Progenitor cell of endocrine pancreas (in vitro differentiated cells): ENCODE results near the gene RUSF1. TPM values are rescaled to one million over a fixed set of nuclear protein-coding genes. Genes with fewer than 3 reads are reported as not detected.

ENCODE experiments used
- DNase-seq: peaks from one replicate; pipeline ENCODE4 v3.0.0; 2021; ENCODE audit warnings: low spot score; ENCODE audit not compliant: unreplicated experiment
- H3K27ac Mint-ChIP-seq: 2 replicates; pipeline ENCODE4 v1.8.0; 2021; ENCODE audit warnings: mild to moderate bottlenecking, moderate library complexity, mixed read lengths
- H3K27me3 Mint-ChIP-seq: 2 replicates; pipeline ENCODE4 v1.8.0; 2021; ENCODE audit warnings: mixed read lengths
- H3K36me3 Mint-ChIP-seq: 2 replicates; pipeline ENCODE4 v1.8.0; 2022; ENCODE audit warnings: mixed read lengths; ENCODE audit not compliant: insufficient read depth
- H3K4me1 Mint-ChIP-seq: 2 replicates; pipeline ENCODE4 v1.8.0; 2021; ENCODE audit warnings: low read depth, mixed read lengths
- H3K4me3 Mint-ChIP-seq: 2 replicates; pipeline ENCODE4 v1.8.0; 2021; ENCODE audit warnings: low read depth, mild to moderate bottlenecking, moderate library complexity, mixed read lengths
- H3K9me3 Mint-ChIP-seq: 2 replicates; pipeline ENCODE4 v1.8.0; 2021; ENCODE audit warnings: low read depth, mixed read lengths
- total RNA-seq: library from RNA; stranded (reverse); gene quantifications from 2 replicates; pipeline ENCODE4 v1.2.1, GENCODE V29; 2021
- TF ChIP-seq, protein P1 (sequence below): fragments of 200-600 bp; sonication (generic); IDR thresholded peaks from one replicate; pipeline ENCODE4 v1.5.0; 2021; ENCODE audit warnings: antibody characterized with exemption, mild to moderate bottlenecking; ENCODE audit not compliant: unreplicated experiment

Gene RUSF1
- total RNA-seq, 1 donor from 2014 or later: 65.1 TPM

DNA sequence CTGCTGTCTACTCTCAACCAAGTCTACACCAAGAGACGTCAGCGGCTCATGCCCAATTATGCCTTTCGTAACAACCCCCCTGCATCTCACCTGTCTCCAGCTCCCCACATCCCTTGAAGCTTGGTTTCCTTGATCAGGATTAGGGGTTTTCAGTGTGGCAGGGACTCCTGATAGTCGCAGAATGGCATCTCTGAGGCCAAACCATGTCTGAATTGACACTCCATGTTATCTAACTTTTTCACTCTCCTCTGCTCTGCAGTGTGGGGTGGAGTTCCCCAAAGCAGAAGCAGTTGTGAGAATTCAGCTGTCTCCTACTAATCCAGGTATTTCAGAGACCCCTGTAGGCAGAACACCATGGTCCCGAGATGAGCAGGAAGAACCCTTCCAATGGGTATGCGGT is 13.9 kb upstream of the RUSF1 start:
- Mint-ChIP-seq H3K4me1 (no peaks in the 10 kb centered on the region), H3K36me3 (no peaks in the 10 kb centered on the region), H3K27me3 (peaks cover 30% of the 10 kb centered on the region), H3K4me3 (no peak overlapping the region), H3K27ac (no peak overlapping the region), H3K9me3 (no peaks in the 10 kb centered on the region)
- TF ChIP-seq, protein P1, sequence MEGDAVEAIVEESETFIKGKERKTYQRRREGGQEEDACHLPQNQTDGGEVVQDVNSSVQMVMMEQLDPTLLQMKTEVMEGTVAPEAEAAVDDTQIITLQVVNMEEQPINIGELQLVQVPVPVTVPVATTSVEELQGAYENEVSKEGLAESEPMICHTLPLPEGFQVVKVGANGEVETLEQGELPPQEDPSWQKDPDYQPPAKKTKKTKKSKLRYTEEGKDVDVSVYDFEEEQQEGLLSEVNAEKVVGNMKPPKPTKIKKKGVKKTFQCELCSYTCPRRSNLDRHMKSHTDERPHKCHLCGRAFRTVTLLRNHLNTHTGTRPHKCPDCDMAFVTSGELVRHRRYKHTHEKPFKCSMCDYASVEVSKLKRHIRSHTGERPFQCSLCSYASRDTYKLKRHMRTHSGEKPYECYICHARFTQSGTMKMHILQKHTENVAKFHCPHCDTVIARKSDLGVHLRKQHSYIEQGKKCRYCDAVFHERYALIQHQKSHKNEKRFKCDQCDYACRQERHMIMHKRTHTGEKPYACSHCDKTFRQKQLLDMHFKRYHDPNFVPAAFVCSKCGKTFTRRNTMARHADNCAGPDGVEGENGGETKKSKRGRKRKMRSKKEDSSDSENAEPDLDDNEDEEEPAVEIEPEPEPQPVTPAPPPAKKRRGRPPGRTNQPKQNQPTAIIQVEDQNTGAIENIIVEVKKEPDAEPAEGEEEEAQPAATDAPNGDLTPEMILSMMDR: no peak
- DNase-seq: no peak

DNA sequence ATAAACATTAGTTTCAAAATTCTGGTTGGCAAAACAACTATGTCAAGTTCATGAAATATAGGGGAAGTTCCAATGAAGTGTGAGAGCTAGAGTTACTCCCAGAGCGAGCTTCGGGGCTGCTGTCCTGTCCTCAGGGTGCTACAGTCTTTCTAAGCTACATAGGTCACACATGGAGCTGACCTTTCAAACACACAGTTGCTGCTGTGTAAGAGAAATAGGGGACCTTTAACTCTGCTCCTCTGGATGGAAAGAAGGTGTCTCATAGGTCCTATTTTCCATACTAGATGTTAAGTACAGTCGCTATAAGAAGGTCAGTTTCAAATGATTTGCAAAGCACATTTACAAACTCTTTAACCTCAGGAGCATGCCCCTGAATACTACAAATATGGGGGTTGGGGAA is 13.2 kb upstream of the RUSF1 start:
- H3K4me3 Mint-ChIP-seq: no peak overlapping the region
- peaks cover 25% of the 10 kb centered on the region for H3K27me3 Mint-ChIP-seq
- no peaks in the 10 kb centered on the region for H3K36me3 Mint-ChIP-seq
- H3K9me3 Mint-ChIP-seq: peaks cover 4% of the 10 kb centered on the region
- no peaks in the 10 kb centered on the region for H3K4me1 Mint-ChIP-seq
- no peak for DNase-seq
- TF ChIP-seq, protein P1: no peak
- no peak overlapping the region for H3K27ac Mint-ChIP-seq

DNA sequence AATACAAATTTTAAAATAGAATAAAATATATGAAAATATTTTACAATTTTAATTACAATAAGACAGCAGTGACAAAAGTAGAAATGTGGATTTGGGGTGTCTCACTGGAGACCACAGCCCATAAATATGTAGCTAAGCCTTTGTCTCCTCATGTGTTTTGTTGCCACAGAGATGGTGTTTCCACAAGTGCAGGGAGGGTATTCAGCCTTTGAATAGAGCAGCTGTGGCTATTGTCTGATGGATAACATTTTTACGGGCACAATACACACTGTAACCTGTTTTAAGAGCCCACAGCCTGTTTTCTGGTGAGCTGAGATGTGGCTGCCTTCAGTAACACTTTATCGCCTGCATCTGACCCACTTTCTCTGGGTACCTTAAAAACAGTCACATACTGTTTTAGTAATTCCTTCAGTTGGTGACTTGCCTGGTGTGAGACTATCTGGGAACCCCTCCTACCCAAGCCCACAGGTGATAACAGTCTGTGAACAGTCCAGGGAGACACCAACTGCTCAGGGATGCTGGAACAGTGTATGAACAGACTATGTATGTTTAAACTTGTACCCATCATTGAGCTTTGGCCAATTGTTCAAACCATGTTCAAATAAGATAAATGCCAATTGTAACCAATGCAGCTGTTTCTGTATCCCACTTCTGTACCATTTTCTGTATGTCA is 11.7 kb upstream of the RUSF1 start:
- Mint-ChIP-seq H3K27me3 (peaks cover 19% of the 10 kb centered on the region), H3K27ac (no peak overlapping the region), H3K36me3 (no peaks in the 10 kb centered on the region), H3K4me3 (no peak overlapping the region), H3K4me1 (no peaks in the 10 kb centered on the region), H3K9me3 (peaks cover 7% of the 10 kb centered on the region)
- TF ChIP-seq, protein P1: no peak
- DNase-seq: no peak

DNA sequence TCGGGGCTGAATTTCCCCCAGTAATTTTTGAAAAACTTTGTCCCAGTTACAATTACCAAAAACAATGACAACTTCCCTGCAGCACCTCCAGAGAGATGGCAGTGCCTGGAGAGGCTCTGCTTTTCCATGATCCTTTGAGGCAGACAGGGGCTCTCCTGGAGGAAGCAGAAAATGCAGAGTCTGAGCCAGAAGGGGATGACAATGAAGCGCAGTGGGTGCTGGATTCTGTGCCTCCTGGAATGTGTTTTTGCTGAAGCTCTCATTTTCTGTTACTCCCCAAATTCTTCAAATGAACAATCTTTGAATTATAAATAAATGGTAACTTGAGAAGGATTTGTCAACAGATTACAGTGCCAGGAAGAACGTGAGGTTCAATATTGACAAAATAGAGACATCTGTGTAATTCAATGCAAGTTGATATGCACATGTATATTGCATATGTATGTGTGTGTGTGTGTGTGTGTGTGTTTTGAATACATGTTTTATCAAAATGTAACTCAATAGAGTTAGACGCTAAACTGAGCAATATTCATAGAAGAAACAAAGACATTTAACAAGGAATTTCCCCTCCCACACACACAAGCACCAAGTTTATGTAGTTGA is 9.7 kb upstream of the RUSF1 start:
- peaks cover 15% of the 10 kb centered on the region for H3K27me3 Mint-ChIP-seq
- TF ChIP-seq, protein P1: no peak
- no peak overlapping the region for H3K27ac Mint-ChIP-seq
- no peaks in the 10 kb centered on the region for H3K36me3 Mint-ChIP-seq
- H3K4me1 Mint-ChIP-seq: no peaks in the 10 kb centered on the region
- H3K4me3 Mint-ChIP-seq: no peak overlapping the region
- H3K9me3 Mint-ChIP-seq: peaks cover 7% of the 10 kb centered on the region
- DNase-seq: no peak

DNA sequence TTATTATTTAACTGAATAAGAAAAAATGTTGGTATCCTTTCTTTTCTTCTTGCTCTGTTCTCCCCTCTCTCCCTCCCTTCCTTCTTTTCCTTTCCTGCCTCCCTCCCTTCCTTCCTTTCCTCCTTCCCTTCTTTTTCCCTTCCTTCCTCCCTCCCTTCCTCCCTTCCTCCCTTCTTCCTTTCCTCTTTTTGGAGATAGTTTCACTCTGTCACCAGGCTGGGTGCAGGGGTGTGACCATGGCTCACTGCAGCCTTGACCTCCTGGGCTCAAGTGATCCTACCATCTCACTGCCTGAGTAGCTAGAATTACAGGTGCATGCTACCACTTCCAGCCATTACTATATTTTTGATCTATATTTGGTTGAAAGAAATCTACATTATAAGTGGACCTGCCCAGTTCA is 5.7 kb upstream of the RUSF1 start:
- Mint-ChIP-seq H3K4me1 (peaks cover 5% of the 10 kb centered on the region), H3K9me3 (peaks cover 7% of the 10 kb centered on the region), H3K4me3 (no peak overlapping the region), H3K27me3 (peaks cover 13% of the 10 kb centered on the region), H3K27ac (no peak overlapping the region), H3K36me3 (no peaks in the 10 kb centered on the region)
- DNase-seq: no peak
- TF ChIP-seq, protein P1: no peak
